ENCODE results near the gene GLI3.

DNA sequence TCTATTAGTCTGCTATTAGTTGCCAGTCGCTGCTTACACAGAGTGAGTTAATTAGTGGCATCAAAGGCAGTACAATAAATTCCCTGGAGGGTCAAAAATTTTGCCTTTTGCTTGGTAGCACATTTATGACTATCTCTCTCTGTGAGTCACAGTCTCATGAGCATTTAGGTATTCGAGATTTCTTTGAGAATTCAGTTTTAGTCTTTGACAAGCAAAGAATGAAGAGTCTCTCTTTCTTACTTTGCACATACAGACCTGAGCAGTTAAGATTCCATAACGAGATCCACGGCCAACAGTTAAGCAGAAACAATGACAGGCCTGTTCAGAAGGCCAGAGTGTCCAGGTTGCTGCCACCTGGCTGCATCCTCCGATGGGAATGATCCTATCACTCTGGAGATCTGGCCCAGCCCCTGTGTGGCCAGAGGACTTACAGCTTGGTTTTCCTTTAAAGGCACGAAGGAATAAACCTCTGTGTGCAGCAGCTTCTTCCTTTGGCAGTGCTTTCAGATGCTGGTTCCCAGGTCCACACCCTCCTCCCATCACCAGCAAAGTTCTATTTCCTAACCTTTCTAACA, 80.6 kb downstream of the GLI3 start:
- TF ChIP-seq, protein P1, sequence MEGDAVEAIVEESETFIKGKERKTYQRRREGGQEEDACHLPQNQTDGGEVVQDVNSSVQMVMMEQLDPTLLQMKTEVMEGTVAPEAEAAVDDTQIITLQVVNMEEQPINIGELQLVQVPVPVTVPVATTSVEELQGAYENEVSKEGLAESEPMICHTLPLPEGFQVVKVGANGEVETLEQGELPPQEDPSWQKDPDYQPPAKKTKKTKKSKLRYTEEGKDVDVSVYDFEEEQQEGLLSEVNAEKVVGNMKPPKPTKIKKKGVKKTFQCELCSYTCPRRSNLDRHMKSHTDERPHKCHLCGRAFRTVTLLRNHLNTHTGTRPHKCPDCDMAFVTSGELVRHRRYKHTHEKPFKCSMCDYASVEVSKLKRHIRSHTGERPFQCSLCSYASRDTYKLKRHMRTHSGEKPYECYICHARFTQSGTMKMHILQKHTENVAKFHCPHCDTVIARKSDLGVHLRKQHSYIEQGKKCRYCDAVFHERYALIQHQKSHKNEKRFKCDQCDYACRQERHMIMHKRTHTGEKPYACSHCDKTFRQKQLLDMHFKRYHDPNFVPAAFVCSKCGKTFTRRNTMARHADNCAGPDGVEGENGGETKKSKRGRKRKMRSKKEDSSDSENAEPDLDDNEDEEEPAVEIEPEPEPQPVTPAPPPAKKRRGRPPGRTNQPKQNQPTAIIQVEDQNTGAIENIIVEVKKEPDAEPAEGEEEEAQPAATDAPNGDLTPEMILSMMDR (IDR thresholded peaks at IDR 0.05), result no peak
- TF ChIP-seq POLR2A (IDR thresholded peaks at IDR 0.05), result no peak

Data from stomach (tissue), 4 donors.